HL-60/S4 treated with retinoic acid at 250 ng/mL for 4 days and 3 days (cell line): Measurements from ENCODE around the gene NCAPG.

Experiments
- in situ Hi-C: fragments of 300-500 bp; cut with MboI; formaldehyde crosslinking; loops from 2 replicates; pipeline ENCODE4 v1.7.0; 2022; ENCODE audit warnings: low sequenced_read_pairs

The NCAPG gene

GRCh38 chr4:17810260-17811077 is at the start of gene NCAPG, which contains the start of gene DCAF16:
NCAPG (plus strand) TSS chr4:17810979; CDS start chr4:17811078, 99 bp downstream.
DCAF16 (minus strand) TSS chr4:17810757; CDS start chr4:17804141, 6,616 bp downstream.
- in situ Hi-C loops: loop anchor here (25.0 kb wide), 2 partner anchors 248 to 552 kb away; no protein-coding TSS in a partner anchor

- in situ Hi-C loops: no loop called here
These were observed 49.7 kb upstream of the NCAPG start for GRCh38 chr4:17761062-17761461.

- in situ Hi-C loops: no loop called here
These were observed 48.1 kb upstream of the NCAPG start for GRCh38 chr4:17762726-17763125.

GRCh38 chr4:17763416-17763815 is 47.4 kb upstream of the NCAPG start:
- in situ Hi-C loops: no loop called here

DNA sequence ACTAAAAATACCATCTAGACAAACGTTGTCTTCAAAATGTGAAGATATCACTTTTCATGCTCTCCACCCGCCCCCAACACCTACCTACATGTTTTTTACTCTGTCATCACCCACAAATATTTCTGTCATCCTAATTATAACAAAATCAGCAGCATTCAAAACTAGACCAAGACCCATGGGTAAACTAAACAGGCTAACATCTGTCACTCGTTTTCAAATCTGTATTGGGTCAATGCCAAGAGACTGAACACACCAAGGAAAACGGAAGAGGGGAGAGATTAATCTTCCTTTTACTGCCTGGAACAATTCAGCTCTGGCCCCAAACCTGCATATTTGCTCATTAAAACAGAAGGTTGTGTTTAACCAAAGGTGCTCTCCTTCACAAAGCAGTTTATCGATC is 46.8 kb upstream of the NCAPG start:
- in situ Hi-C loops: no loop called here

- in situ Hi-C loops: no loop called here
These were observed 45.1 kb upstream of the NCAPG start for GRCh38 chr4:17765514-17766286.

- in situ Hi-C loops: no loop called here
These were observed 43.8 kb upstream of the NCAPG start for GRCh38 chr4:17766826-17767458.

DNA sequence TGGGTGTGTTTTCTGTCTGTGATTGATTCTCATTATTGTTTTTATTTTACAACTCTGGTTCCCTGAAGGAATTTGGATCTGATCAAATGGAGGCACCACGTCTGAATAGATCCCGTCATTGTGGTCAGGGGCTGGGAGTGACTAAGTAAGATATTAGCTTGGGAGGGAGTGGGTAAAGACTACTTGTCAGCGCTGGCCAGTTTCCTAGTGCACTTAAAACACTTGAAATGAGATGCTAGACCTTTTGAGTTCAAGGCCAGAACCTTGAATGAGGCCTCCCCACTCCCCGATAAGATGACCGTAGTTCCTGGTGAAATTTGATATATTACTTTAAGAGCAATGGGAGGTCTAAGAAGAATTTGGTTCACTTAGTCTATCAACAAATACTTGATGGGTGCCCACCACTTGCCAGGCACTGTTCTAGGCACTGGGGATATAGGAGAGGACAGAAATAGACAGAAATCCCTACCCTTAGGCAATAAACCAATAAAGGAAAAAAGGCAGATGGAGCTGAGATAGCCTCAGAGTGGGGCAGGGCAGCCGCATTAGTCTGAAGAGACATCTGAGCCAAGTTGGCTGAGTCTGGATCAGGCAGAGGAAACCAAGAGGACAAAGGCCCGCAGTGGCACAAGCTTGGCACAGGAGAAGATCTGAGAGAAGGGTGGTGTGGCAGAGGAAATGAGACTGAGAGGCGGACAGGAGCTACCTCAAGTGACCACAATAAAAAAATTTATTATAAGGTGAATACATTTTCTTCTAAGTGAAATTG is 41.2 kb upstream of the NCAPG start:
- in situ Hi-C loops: no loop called here

GRCh38 chr4:17770845-17771244 is 39.9 kb upstream of the NCAPG start:
- in situ Hi-C loops: no loop called here

DNA sequence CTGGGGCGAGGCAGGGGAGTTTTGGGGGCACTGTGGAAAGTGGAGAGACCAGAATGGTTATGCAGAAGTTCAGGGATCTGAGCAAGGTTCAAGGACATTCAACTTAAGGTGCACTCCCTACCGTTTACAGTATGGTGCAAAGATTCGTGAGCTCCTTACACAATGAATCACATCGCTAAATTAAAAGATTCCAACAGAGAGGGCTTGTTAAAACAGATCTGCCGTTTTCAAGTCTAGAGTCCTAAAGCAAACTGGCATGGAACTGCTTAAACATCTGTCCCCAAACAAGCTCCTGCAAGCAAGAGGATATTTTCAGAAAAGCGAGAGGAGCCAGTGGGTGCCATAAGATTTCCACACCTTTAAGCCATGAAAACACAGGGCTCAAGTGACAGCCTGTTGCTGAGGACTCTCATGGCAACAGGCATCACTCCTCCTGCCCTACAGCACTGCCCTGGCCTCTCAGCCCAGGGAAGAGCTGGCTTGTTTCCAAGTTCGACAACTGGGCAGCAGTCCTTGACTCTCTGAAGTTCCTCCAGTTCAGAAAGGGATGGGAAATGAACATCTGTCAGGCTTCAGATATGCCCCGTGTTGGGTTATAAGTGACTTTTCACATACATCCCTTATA is 39.4 kb upstream of the NCAPG start:
- in situ Hi-C loops: no loop called here

GRCh38 chr4:17773135-17773698 is 37.6 kb upstream of the NCAPG start:
- in situ Hi-C loops: no loop called here

DNA sequence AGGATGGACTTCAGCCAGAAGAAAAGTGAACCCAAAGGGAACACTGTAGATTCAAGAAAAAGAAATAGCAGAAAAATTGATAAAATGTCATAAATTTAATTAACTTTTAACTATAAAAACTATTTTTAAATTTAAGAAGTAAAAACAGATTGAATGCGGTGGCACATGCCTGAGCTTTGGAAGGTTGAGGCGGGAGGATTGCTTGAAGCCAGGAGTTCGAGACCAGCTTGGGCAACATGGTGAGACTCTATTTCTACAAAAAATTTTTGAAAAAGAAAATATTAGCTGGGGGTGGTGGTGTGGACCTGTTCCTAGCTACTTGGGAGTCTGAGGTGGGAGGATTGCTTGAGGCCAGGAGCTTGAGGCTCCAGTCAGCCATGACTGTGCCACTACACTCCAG is 32.3 kb upstream of the NCAPG start:
- in situ Hi-C loops: no loop called here

- in situ Hi-C loops: no loop called here
These were observed 30.1 kb upstream of the NCAPG start for GRCh38 chr4:17780501-17781299.

DNA sequence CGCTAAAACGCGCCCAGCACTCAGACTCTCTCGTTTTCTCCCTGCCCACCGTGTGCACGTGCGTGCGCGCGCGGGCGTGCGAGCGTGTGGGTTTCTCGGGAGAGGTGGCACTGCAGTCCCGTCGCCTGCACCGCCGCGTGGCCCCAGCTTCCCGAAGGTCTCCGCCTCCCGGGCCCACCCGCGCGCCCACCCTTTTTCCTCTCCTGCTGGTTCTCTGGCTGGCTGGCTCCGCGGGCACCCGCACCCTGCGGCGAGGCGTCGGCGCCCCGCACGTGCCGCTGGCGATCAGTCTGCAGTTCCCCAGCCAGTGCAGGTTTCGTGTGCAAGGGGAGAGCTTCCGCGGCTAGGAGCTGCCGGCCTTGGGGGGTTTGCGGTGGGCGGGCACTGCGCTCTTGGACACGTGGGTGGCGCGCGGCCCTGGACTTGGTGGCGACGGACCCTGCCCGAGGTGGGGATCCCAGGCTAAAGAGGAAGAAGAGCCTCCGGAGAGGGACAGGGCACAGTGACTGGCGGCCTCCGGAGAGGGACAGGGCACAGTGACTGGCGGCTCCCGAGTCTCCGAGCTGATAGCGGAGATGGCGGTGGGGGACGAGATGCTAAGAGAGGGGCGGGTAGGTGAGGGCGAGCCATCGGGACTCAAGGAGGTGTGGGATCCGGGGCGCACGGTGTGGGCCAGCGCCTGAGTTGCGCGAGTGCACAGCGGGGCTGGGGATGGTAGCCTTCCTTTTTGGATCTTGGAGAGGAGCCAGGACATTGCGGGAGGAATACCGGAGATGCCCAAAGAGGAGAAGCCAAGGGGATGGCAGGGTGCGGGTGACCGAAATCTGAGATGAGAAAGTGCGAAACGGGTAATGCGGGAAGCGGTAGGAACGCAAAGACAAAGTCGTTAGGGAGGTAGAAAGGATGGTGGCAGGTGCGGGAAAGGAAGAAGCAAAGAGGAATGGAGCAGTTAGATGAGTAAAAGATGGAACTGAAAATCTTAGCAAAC is 29.2 kb upstream of the NCAPG start, which contains the start of gene FAM184B:
TSS of gene FAM184B (minus strand) at position 322 of the 988 bp plus-strand sequence. CDS start 322 bp downstream, outside the sequence.
- in situ Hi-C loops: no loop called here

DNA sequence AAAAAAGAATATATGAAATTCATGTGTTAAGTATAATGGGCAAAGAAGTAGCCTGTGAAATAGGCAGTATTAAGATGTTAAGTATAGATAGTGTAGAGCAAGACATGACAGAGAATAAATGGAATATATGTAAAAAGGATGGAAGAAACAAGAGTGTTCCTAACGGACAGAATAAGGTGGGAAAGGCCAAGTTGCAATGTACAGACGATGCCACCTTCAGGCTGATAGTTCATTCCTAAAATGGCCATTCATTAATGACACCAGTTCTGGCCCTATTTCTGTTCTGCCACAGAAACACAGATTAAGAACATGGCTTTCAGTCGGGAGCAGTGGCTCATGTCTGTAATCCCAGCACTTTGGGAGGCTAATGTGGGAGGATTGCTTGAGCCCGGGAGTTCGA is 24.9 kb upstream of the NCAPG start:
- in situ Hi-C loops: no loop called here

- in situ Hi-C loops: no loop called here
These were observed 24.2 kb upstream of the NCAPG start for GRCh38 chr4:17786567-17786966.

- in situ Hi-C loops: no loop called here
These were observed 23.5 kb upstream of the NCAPG start for GRCh38 chr4:17787315-17787714.

- in situ Hi-C loops: no loop called here
These were observed 21.8 kb upstream of the NCAPG start for GRCh38 chr4:17788956-17789355.
